ENCODE data around the gene DENND1A. TPM values are rescaled to one million over a fixed set of nuclear protein-coding genes. Genes with fewer than 3 reads are reported as not detected.

DENND1A gene
- polyA plus RNA-seq, 2 of the 4 experiments (the other 2 are of a cell fraction), result 15.1 to 21.9 TPM

DNA sequence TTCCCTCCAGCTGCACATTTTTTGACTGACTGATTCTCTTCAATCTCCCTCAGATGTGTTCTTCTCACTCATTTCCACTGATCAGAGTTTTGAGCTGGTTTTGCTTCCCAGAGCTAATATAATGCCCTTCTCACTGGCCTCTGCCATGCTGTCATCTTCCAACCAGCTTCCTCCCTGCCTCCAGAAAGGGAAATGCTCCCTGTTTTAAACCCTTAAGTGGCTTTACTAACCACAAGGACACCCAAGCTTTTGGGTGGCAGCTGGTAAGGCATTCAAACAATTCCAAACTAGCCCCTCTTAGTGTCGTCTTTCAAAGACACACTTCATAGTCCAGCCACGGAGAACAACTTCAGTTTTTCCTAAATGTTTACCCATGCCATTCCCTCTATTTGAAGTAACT, 401.4 kb downstream of the DENND1A start:
- FAIRE-seq (no peak), ATAC-seq (no peak), DNase-seq (ENCODE audit: low read depth in 1 of 2, low spot score in 1 of 2) (no peak)
- 84% methylated on average over 2 of the region's 2 CpGs for WGBS (ENCODE audit: missing lambda C conversion rate)
- no peaks in the 10 kb centered on the region for H3K4me1 ChIP-seq
- no peak overlapping the region for H3K4me2 ChIP-seq
- ChIA-PET POLR2A (no interaction called here), CTCF (interaction anchor here (0.7 to 2.3 kb wide), 4 partner anchors 10 to 523 kb away, joined by 3 to 8 read pairs (median 4); no protein-coding TSS in a partner anchor)
- TF ChIP-seq RNF2 (IDR thresholded peaks at IDR 0.05; ENCODE audit: borderline replicate concordance, low read depth) (no peak), CBX8 (IDR thresholded peaks at IDR 0.05) (no peak), TFCP2L1 (CRISPR knock-in tag; IDR thresholded peaks at IDR 0.05) (no peak), CBX2 (IDR thresholded peaks at IDR 0.05; ENCODE audit: borderline replicate concordance, low read depth) (no peak), FOSB (CRISPR knock-in tag; IDR thresholded peaks at IDR 0.05) (no peak), ZSCAN20 (CRISPR knock-in tag; IDR thresholded peaks at IDR 0.05) (no peak), ZFP36 (IDR thresholded peaks at IDR 0.05; ENCODE audit: borderline replicate concordance, partially characterized antibody) (no peak), FOSL2 (IDR thresholded peaks at IDR 0.05) (no peak), FOSL2 (CRISPR knock-in tag; IDR thresholded peaks at IDR 0.05) (no peak), SREBF2 (IDR thresholded peaks at IDR 0.05) (no peak), MAFK (IDR thresholded peaks at IDR 0.05; ENCODE audit: partially characterized antibody) (no peak), NR3C1 (IDR thresholded peaks at IDR 0.05) (no peak)
- TF ChIP-seq, protein P1, sequence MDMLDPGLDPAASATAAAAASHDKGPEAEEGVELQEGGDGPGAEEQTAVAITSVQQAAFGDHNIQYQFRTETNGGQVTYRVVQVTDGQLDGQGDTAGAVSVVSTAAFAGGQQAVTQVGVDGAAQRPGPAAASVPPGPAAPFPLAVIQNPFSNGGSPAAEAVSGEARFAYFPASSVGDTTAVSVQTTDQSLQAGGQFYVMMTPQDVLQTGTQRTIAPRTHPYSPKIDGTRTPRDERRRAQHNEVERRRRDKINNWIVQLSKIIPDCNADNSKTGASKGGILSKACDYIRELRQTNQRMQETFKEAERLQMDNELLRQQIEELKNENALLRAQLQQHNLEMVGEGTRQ (IDR thresholded peaks at IDR 0.05), result no peak
- TF ChIP-seq, protein P2, sequence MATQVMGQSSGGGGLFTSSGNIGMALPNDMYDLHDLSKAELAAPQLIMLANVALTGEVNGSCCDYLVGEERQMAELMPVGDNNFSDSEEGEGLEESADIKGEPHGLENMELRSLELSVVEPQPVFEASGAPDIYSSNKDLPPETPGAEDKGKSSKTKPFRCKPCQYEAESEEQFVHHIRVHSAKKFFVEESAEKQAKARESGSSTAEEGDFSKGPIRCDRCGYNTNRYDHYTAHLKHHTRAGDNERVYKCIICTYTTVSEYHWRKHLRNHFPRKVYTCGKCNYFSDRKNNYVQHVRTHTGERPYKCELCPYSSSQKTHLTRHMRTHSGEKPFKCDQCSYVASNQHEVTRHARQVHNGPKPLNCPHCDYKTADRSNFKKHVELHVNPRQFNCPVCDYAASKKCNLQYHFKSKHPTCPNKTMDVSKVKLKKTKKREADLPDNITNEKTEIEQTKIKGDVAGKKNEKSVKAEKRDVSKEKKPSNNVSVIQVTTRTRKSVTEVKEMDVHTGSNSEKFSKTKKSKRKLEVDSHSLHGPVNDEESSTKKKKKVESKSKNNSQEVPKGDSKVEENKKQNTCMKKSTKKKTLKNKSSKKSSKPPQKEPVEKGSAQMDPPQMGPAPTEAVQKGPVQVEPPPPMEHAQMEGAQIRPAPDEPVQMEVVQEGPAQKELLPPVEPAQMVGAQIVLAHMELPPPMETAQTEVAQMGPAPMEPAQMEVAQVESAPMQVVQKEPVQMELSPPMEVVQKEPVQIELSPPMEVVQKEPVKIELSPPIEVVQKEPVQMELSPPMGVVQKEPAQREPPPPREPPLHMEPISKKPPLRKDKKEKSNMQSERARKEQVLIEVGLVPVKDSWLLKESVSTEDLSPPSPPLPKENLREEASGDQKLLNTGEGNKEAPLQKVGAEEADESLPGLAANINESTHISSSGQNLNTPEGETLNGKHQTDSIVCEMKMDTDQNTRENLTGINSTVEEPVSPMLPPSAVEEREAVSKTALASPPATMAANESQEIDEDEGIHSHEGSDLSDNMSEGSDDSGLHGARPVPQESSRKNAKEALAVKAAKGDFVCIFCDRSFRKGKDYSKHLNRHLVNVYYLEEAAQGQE (IDR thresholded peaks at IDR 0.05), result no peak
- TF ChIP-seq, protein P3, sequence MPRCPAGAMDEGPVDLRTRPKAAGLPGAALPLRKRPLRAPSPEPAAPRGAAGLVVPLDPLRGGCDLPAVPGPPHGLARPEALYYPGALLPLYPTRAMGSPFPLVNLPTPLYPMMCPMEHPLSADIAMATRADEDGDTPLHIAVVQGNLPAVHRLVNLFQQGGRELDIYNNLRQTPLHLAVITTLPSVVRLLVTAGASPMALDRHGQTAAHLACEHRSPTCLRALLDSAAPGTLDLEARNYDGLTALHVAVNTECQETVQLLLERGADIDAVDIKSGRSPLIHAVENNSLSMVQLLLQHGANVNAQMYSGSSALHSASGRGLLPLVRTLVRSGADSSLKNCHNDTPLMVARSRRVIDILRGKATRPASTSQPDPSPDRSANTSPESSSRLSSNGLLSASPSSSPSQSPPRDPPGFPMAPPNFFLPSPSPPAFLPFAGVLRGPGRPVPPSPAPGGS (IDR thresholded peaks at IDR 0.05), result no peak
- H3K9me3 ChIP-seq, result peaks cover 6% of the 10 kb centered on the region; the same call in 1 of the 3 replicates
- H3K27ac ChIP-seq, result no peak overlapping the region
- H3K4me3 ChIP-seq, result no peak overlapping the region

DNA sequence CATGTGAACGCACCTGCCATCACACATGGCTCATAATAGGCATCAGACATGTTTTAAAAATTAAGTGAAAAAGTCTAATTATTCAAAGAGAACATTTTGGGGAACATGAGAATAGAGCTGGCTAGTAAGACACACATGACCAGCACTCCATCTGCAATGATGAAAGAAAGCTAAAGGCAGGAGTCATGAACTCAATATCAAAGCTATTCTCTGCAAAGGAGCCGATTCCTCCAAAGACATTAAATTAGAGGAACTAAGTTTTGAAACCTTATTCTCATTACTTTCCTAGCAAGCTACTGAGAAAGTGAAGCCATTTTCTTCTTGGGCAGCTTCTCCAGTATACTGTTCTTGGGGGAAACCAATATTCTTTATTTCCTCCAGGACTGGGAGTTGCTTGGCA, 401.9 kb downstream of the DENND1A start:
- H3K9me3 ChIP-seq, result peaks cover 6% of the 10 kb centered on the region; the same call in 1 of the 3 replicates
- no peak for ATAC-seq
- DNase-seq (ENCODE audit: low read depth in 1 of 2, low spot score in 1 of 2), result no peak
- FAIRE-seq, result no peak
- no peaks in the 10 kb centered on the region for H3K4me1 ChIP-seq
- no peak overlapping the region for H3K4me2 ChIP-seq
- ChIA-PET CTCF (interaction anchor here (0.7 to 2.3 kb wide), 4 partner anchors 10 to 523 kb away, joined by 3 to 8 read pairs (median 4); no protein-coding TSS in a partner anchor), POLR2A (no interaction called here)
- no peak overlapping the region for H3K27ac ChIP-seq
- no peak overlapping the region for H3K4me3 ChIP-seq
- TF ChIP-seq CBX2 (IDR thresholded peaks at IDR 0.05; ENCODE audit: borderline replicate concordance, low read depth) (no peak), ZFP36 (IDR thresholded peaks at IDR 0.05; ENCODE audit: borderline replicate concordance, partially characterized antibody) (no peak), NPAS2 (CRISPR knock-in tag; IDR thresholded peaks at IDR 0.05; ENCODE audit: borderline replicate concordance) (no peak), PHF8 (IDR thresholded peaks at IDR 0.05; ENCODE audit: borderline replicate concordance, low read depth) (no peak), JUN (IDR thresholded peaks at IDR 0.05) (no peak), CHD2 (IDR thresholded peaks at IDR 0.05; ENCODE audit: low read length, partially characterized antibody) (no peak), TP53 (CRISPR knock-in tag; IDR thresholded peaks at IDR 0.05) (no peak)
- TF ChIP-seq, protein P4, sequence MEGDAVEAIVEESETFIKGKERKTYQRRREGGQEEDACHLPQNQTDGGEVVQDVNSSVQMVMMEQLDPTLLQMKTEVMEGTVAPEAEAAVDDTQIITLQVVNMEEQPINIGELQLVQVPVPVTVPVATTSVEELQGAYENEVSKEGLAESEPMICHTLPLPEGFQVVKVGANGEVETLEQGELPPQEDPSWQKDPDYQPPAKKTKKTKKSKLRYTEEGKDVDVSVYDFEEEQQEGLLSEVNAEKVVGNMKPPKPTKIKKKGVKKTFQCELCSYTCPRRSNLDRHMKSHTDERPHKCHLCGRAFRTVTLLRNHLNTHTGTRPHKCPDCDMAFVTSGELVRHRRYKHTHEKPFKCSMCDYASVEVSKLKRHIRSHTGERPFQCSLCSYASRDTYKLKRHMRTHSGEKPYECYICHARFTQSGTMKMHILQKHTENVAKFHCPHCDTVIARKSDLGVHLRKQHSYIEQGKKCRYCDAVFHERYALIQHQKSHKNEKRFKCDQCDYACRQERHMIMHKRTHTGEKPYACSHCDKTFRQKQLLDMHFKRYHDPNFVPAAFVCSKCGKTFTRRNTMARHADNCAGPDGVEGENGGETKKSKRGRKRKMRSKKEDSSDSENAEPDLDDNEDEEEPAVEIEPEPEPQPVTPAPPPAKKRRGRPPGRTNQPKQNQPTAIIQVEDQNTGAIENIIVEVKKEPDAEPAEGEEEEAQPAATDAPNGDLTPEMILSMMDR (IDR thresholded peaks at IDR 0.05), result no peak
- TF ChIP-seq, protein P2 (IDR thresholded peaks at IDR 0.05), result no peak
- TF ChIP-seq, protein P5, sequence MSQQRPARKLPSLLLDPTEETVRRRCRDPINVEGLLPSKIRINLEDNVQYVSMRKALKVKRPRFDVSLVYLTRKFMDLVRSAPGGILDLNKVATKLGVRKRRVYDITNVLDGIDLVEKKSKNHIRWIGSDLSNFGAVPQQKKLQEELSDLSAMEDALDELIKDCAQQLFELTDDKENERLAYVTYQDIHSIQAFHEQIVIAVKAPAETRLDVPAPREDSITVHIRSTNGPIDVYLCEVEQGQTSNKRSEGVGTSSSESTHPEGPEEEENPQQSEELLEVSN (IDR thresholded peaks at IDR 0.05; ENCODE audit: borderline replicate concordance, low read depth), result no peak
- TF ChIP-seq, protein P6, sequence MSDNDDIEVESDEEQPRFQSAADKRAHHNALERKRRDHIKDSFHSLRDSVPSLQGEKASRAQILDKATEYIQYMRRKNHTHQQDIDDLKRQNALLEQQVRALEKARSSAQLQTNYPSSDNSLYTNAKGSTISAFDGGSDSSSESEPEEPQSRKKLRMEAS (IDR thresholded peaks at IDR 0.05), result no peak
- WGBS (ENCODE audit: missing lambda C conversion rate), result 91% methylated on average over 2 of the region's 2 CpGs
